GM18505 (cell line): Measurements from ENCODE around the gene BTRC.
"Not testable (repeated sequence)": the region's sequence is repeated elsewhere in the genome, so short reads cannot be mapped to it uniquely, and the experiment has no call there.

ENCODE experiments used
- ATAC-seq: cut with Tn5 transposase; IDR thresholded peaks from one replicate; pipeline ENCODE4 v1.9.1; 2021; ENCODE audit not compliant: unreplicated experiment
- POLR2A ChIP-seq: IDR thresholded peaks from 4 replicates; pipeline ENCODE4 v1.6.1; 2011; ENCODE audit warnings: borderline replicate concordance; ENCODE audit not compliant: insufficient read depth, insufficient read length; ENCODE audit errors: extremely low read depth

BTRC gene

GRCh38 chr10:101358706-101359300 lies 4.8 kb downstream of the BTRC start:
- TF ChIP-seq POLR2A: no peak
- no peak for ATAC-seq

- ATAC-seq: not testable (repeated sequence)
Observed at GRCh38 chr10:101360090-101360489, 6.1 kb downstream of the BTRC start.

- ATAC-seq: not testable (repeated sequence)
Observed at GRCh38 chr10:101360841-101361240, 6.9 kb downstream of the BTRC start.

- TF ChIP-seq POLR2A: no peak
- ATAC-seq: no peak
Observed at GRCh38 chr10:101363850-101364400, 10.0 kb downstream of the BTRC start.

GRCh38 chr10:101364721-101365120 lies 10.8 kb downstream of the BTRC start:
- ATAC-seq: no peak
- TF ChIP-seq POLR2A: no peak

- TF ChIP-seq POLR2A: no peak
- no peak for ATAC-seq
Observed at GRCh38 chr10:101367569-101368453, 13.8 kb downstream of the BTRC start.

GRCh38 chr10:101373063-101373462 lies 19.1 kb downstream of the BTRC start:
- no peak for TF ChIP-seq POLR2A
- no peak for ATAC-seq

- ATAC-seq: not testable (repeated sequence)
Observed at GRCh38 chr10:101373993-101374392, 20.0 kb downstream of the BTRC start.

- TF ChIP-seq POLR2A: no peak
- ATAC-seq: no peak
Observed at GRCh38 chr10:101375076-101375475, 21.1 kb downstream of the BTRC start.

- no peak for ATAC-seq
- no peak for TF ChIP-seq POLR2A
Observed at GRCh38 chr10:101379663-101380352, 25.8 kb downstream of the BTRC start.

GRCh38 chr10:101380353-101381017 lies 26.5 kb downstream of the BTRC start:
- no peak for ATAC-seq
- no peak for TF ChIP-seq POLR2A

GRCh38 chr10:101385866-101386658 lies 32.1 kb downstream of the BTRC start:
- TF ChIP-seq POLR2A: no peak
- ATAC-seq: no peak

GRCh38 chr10:101386659-101387259 lies 32.8 kb downstream of the BTRC start:
- ATAC-seq: no peak
- no peak for TF ChIP-seq POLR2A
